CD4-positive, alpha-beta memory T cell (primary cell): Measurements from ENCODE around the gene QSOX1. TPM values are rescaled to one million over a fixed set of nuclear protein-coding genes. Genes with fewer than 3 reads are reported as not detected.

Experiments used
- CTCF ChIA-PET: fragments of 350-600 bp; sonication (Branson Sonifier 250); formaldehyde crosslinking; loops from one replicate; lab custom pipeline; 2021; ENCODE audit warnings: inconsistent platforms; ENCODE audit not compliant: partially characterized antibody; lab: Charles Lee
- POLR2A ChIA-PET: fragments of 350-600 bp; sonication (Branson Sonifier 250); formaldehyde crosslinking; loops from one replicate; lab custom pipeline; 2021; ENCODE audit not compliant: partially characterized antibody; lab: Charles Lee
- DNase-seq, 5 donors: peaks; one replicate each; pipeline versions ENCODE4 v3.0.0 to v3.0.0-alpha.2; 2020 to 2022; ENCODE audit warnings: mixed read lengths in 1 of 5
- H3K27ac ChIP-seq: one replicate; pipeline ENCODE4 v1.7.0; 2013; ENCODE audit warnings: low read depth, low read length
- H3K27me3 ChIP-seq: 2 replicates; pipeline ENCODE4 v1.7.0; 2013; ENCODE audit warnings: mild to moderate bottlenecking, low read length, moderate library complexity; ENCODE audit not compliant: insufficient read depth
- H3K36me3 ChIP-seq: 2 replicates; pipeline ENCODE4 v1.7.0; 2013; ENCODE audit warnings: mild to moderate bottlenecking, low read length, moderate library complexity; ENCODE audit not compliant: insufficient read depth
- H3K4me1 ChIP-seq: 2 replicates; pipeline ENCODE4 v1.7.0; 2013; ENCODE audit warnings: mild to moderate bottlenecking, low read length, moderate library complexity; ENCODE audit not compliant: insufficient read depth
- H3K4me3 ChIP-seq, 2 donors: one replicate each; pipeline ENCODE4 v1.7.0; 2013; ENCODE audit warnings: low read length in 2 of 2, mild to moderate bottlenecking in 1 of 2
- H3K9me3 ChIP-seq, 2 donors: one replicate each; pipeline ENCODE4 v1.7.0; 2013; ENCODE audit warnings: low read length in 2 of 2, control low read depth in 1 of 2; ENCODE audit not compliant: control insufficient read depth in 1 of 2
- H3K27ac Mint-ChIP-seq, 7 donors: one replicate each; pipeline ENCODE4 v1.8.0; 2020 to 2021; ENCODE audit warnings: mixed read lengths in 7 of 7, mild to moderate bottlenecking in 6 of 7, inconsistent platforms in 3 of 7, moderate library complexity in 3 of 7
- H3K27me3 Mint-ChIP-seq, 2 donors: one replicate each; pipeline ENCODE4 v1.8.0; 2020 to 2021; ENCODE audit warnings: mixed read lengths in 2 of 2
- H3K36me3 Mint-ChIP-seq, 2 donors: one replicate each; pipeline ENCODE4 v1.8.0; 2020 to 2021; ENCODE audit warnings: mixed read lengths in 2 of 2, inconsistent platforms in 1 of 2, mild to moderate bottlenecking in 1 of 2
- H3K4me1 Mint-ChIP-seq, 4 donors: one replicate each; pipeline ENCODE4 v1.8.0; 2020 to 2021; ENCODE audit warnings: mixed read lengths in 4 of 4, mild to moderate bottlenecking in 1 of 4
- H3K4me3 Mint-ChIP-seq, 8 donors: one replicate each; pipeline ENCODE4 v1.8.0; 2020 to 2021; ENCODE audit warnings: mixed read lengths in 8 of 8, mild to moderate bottlenecking in 7 of 8, moderate library complexity in 6 of 8, inconsistent platforms in 3 of 8
- H3K9me3 Mint-ChIP-seq, 8 donors: one replicate each; pipeline ENCODE4 v1.8.0; 2020 to 2021; ENCODE audit warnings: mixed read lengths in 8 of 8, mild to moderate bottlenecking in 5 of 8, inconsistent platforms in 3 of 8, moderate library complexity in 1 of 8
- intact Hi-C: fragments of 100-400 bp; cut with micrococcal nuclease; formaldehyde crosslinking; loops from one replicate; pipeline ENCODE4 v1.15.1; 2023
- polyA plus RNA-seq, 2 donors: library from polyadenylated mRNA; unstranded; fragments of 300-500 nt; fragmentation: Illumina TruSeq; gene quantifications; one replicate each; pipeline ENCODE4 v1.2.3, GENCODE V29; 2021
- total RNA-seq, 2 experiments: library from RNA; stranded (reverse); gene quantifications; one replicate each; pipeline ENCODE4 v1.2.3, GENCODE V29; 2021

Gene QSOX1
- total and polyA plus RNA-seq, 4 experiments from 2014 or later = 10.7 to 25.1 (median 17.7) TPM

GRCh38 chr1:180156631-180157091 is 2.0 kb downstream of the QSOX1 start:
- H3K4me3 Mint-ChIP-seq = peak overlapping the region in 6 of 8 donors; percentile 4 to 91 (median 45)

GRCh38 chr1:180157108-180157507 is 2.4 kb downstream of the QSOX1 start:
- H3K27ac Mint-ChIP-seq = peak overlapping the region in 3 of 7 donors; percentile 18 to 35 (median 28)

More at GRCh38 chr1:180156631-180157091, 2.0 kb downstream of the QSOX1 start:
- Mint-ChIP-seq H3K9me3 (peaks cover 0 to 2% (median 0%) of the 10 kb centered on the region in 8 donors), H3K36me3 (peaks cover 0 to 7% of the 10 kb centered on the region in 2 donors), H3K4me1 (peaks cover 20 to 52% (median 34%) of the 10 kb centered on the region in 4 donors), H3K27me3 (no peaks in the 10 kb centered on the region), H3K27ac (peak overlapping the region in 3 of 7 donors; percentile 28 to 35 (median 31))
- Histone ChIP-seq H3K4me3 (no peak overlapping the region), H3K27me3 (no peaks in the 10 kb centered on the region), H3K36me3 (no peaks in the 10 kb centered on the region), H3K4me1 (peaks cover 27% of the 10 kb centered on the region), H3K27ac (no peak overlapping the region), H3K9me3 (no peaks in the 10 kb centered on the region)
- POLR2A ChIA-PET = interaction anchor here (4.5 kb wide), 1 partner anchor 274 kb away, joined by 22 read pairs; the partner anchor contains the start of gene TOR1AIP1
- intact Hi-C loops = no loop called here
- CTCF ChIA-PET = interaction anchor here (1.5 to 5.0 kb wide), 3 partner anchors 9 to 23 kb away, joined by 5 to 22 read pairs (median 6); no protein-coding TSS in a partner anchor
- DNase-seq = no peak

GRCh38 chr1:180157576-180158057 is 2.9 kb downstream of the QSOX1 start:
- ChIA-PET POLR2A (no interaction called here), CTCF (interaction anchor here (1.9 to 5.0 kb wide), 2 partner anchors 11 to 22 kb away, joined by 5 to 22 read pairs; no protein-coding TSS in a partner anchor)
- no peaks in the 10 kb centered on the region for H3K9me3 ChIP-seq
- Mint-ChIP-seq H3K27me3 (no peaks in the 10 kb centered on the region), H3K4me1 (peaks cover 20 to 52% (median 34%) of the 10 kb centered on the region in 4 donors), H3K36me3 (peaks cover 0 to 7% of the 10 kb centered on the region in 2 donors), H3K27ac (peak overlapping the region in 1 of 7 donors; percentile 72), H3K4me3 (no peak overlapping the region), H3K9me3 (peaks cover 0 to 2% (median 0%) of the 10 kb centered on the region in 8 donors)
- no peak overlapping the region for H3K4me3 ChIP-seq
- peaks cover 27% of the 10 kb centered on the region for H3K4me1 ChIP-seq
- H3K36me3 ChIP-seq = no peaks in the 10 kb centered on the region
- H3K27ac ChIP-seq = no peak overlapping the region
- H3K27me3 ChIP-seq = no peaks in the 10 kb centered on the region
- intact Hi-C loops = no loop called here
- no peak for DNase-seq

More at GRCh38 chr1:180157108-180157507, 2.4 kb downstream of the QSOX1 start:
- H3K4me1 Mint-ChIP-seq = peaks cover 20 to 52% (median 34%) of the 10 kb centered on the region in 4 donors
- no peak overlapping the region for H3K27ac ChIP-seq
- intact Hi-C loops = no loop called here
- H3K9me3 ChIP-seq = no peaks in the 10 kb centered on the region
- H3K9me3 Mint-ChIP-seq = peaks cover 0 to 2% (median 0%) of the 10 kb centered on the region in 8 donors
- no peaks in the 10 kb centered on the region for H3K27me3 ChIP-seq
- H3K4me1 ChIP-seq = peaks cover 27% of the 10 kb centered on the region
- no peak overlapping the region for H3K4me3 ChIP-seq
- peaks cover 0 to 7% of the 10 kb centered on the region in 2 donors for H3K36me3 Mint-ChIP-seq
- ChIA-PET CTCF (interaction anchor here (1.9 to 5.0 kb wide), 2 partner anchors 12 to 23 kb away, joined by 5 to 22 read pairs; no protein-coding TSS in a partner anchor), POLR2A (no interaction called here)
- DNase-seq = no peak
- H3K4me3 Mint-ChIP-seq = peak overlapping the region in 3 of 8 donors; percentile 4 to 45 (median 6)
- no peaks in the 10 kb centered on the region for H3K36me3 ChIP-seq
- no peaks in the 10 kb centered on the region for H3K27me3 Mint-ChIP-seq

- H3K9me3 Mint-ChIP-seq = peaks cover 0 to 2% (median 0%) of the 10 kb centered on the region in 8 donors
- ChIA-PET POLR2A (interaction anchor here (0.5 kb wide), 1 partner anchor 282 kb away, joined by 3 read pairs; no protein-coding TSS in a partner anchor), CTCF (interaction anchor here (1.6 to 5.0 kb wide), 3 partner anchors 9 to 21 kb away, joined by 5 to 22 read pairs (median 8); no protein-coding TSS in a partner anchor)
- no peak overlapping the region for H3K27ac ChIP-seq
- peaks cover 0 to 7% of the 10 kb centered on the region in 2 donors for H3K36me3 Mint-ChIP-seq
- H3K9me3 ChIP-seq = no peaks in the 10 kb centered on the region
- no peaks in the 10 kb centered on the region for H3K36me3 ChIP-seq
- peak overlapping the region in 1 of 8 donors; percentile 23 for H3K4me3 Mint-ChIP-seq
- no peaks in the 10 kb centered on the region for H3K27me3 Mint-ChIP-seq
- no peaks in the 10 kb centered on the region for H3K27me3 ChIP-seq
- H3K27ac Mint-ChIP-seq = peak overlapping the region in 1 of 7 donors; percentile 72
- no peak overlapping the region for H3K4me3 ChIP-seq
- DNase-seq = no peak
- intact Hi-C loops = no loop called here
- H3K4me1 Mint-ChIP-seq = peaks cover 20 to 46% (median 33%) of the 10 kb centered on the region in 4 donors
- peaks cover 27% of the 10 kb centered on the region for H3K4me1 ChIP-seq
Observed at GRCh38 chr1:180158149-180159147, 3.8 kb downstream of the QSOX1 start.

DNA sequence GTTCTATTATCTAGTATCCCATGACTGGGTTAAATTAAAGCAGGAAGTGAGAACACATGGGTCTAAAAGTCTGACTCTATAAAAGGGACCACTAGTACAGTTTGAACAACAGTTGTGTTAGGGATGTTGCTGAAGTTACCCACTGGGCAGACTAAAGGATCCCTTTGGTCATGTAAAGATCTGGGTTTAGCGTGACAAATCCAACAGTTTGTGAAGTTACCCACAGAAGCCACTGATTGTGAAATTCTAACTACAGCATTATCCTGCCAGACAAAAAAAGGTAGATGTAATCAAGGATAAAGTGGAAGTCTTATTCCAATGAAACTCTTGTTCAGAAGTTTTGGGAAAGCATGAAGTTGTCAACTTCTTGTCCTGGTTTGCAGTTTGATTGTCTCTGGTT is 5.7 kb downstream of the QSOX1 start:
- no peaks in the 10 kb centered on the region for H3K36me3 ChIP-seq
- POLR2A ChIA-PET = no interaction called here
- H3K4me3 Mint-ChIP-seq = no peak overlapping the region

GRCh38 chr1:180163041-180163440 is 8.4 kb downstream of the QSOX1 start:
- intact Hi-C loops = no loop called here

More for the DNA sequence above, 5.7 kb downstream of the QSOX1 start:
- H3K27me3 Mint-ChIP-seq = no peaks in the 10 kb centered on the region
- no peak overlapping the region for H3K27ac ChIP-seq
- no peaks in the 10 kb centered on the region for H3K9me3 Mint-ChIP-seq
- CTCF ChIA-PET = interaction anchor here (1.6 to 5.0 kb wide), 2 partner anchors 8 to 19 kb away, joined by 8 to 22 read pairs; no protein-coding TSS in a partner anchor
- H3K4me1 ChIP-seq = peaks cover 17% of the 10 kb centered on the region
- intact Hi-C loops = no loop called here
- H3K27me3 ChIP-seq = no peaks in the 10 kb centered on the region
- DNase-seq = no peak
- peaks cover 0 to 9% of the 10 kb centered on the region in 2 donors for H3K36me3 Mint-ChIP-seq
- H3K27ac Mint-ChIP-seq = no peak overlapping the region
- no peaks in the 10 kb centered on the region for H3K9me3 ChIP-seq
- H3K4me1 Mint-ChIP-seq = peaks cover 21 to 34% (median 25%) of the 10 kb centered on the region in 4 donors
- H3K4me3 ChIP-seq = no peak overlapping the region

More at GRCh38 chr1:180163041-180163440, 8.4 kb downstream of the QSOX1 start:
- DNase-seq = no peak
- Mint-ChIP-seq H3K4me1 (peaks cover 5 to 11% (median 9%) of the 10 kb centered on the region in 4 donors), H3K9me3 (no peaks in the 10 kb centered on the region), H3K36me3 (peaks cover 0 to 5% of the 10 kb centered on the region in 2 donors), H3K27ac (peak overlapping the region in 1 of 7 donors; percentile 13), H3K27me3 (no peaks in the 10 kb centered on the region), H3K4me3 (no peak overlapping the region)
- ChIA-PET POLR2A (no interaction called here), CTCF (interaction anchor here (0.9 kb wide), 1 partner anchor 15 kb away, joined by 3 read pairs; no protein-coding TSS in a partner anchor)
- Histone ChIP-seq H3K36me3 (no peaks in the 10 kb centered on the region), H3K27ac (no peak overlapping the region), H3K4me1 (no peaks in the 10 kb centered on the region), H3K27me3 (no peaks in the 10 kb centered on the region), H3K9me3 (no peaks in the 10 kb centered on the region), H3K4me3 (no peak overlapping the region)
